Measurements from ENCODE around the gene QKI.
A peak's percentile ranks its signal among the peaks of the same experiment; 100 is the strongest.

QKI gene

DNA sequence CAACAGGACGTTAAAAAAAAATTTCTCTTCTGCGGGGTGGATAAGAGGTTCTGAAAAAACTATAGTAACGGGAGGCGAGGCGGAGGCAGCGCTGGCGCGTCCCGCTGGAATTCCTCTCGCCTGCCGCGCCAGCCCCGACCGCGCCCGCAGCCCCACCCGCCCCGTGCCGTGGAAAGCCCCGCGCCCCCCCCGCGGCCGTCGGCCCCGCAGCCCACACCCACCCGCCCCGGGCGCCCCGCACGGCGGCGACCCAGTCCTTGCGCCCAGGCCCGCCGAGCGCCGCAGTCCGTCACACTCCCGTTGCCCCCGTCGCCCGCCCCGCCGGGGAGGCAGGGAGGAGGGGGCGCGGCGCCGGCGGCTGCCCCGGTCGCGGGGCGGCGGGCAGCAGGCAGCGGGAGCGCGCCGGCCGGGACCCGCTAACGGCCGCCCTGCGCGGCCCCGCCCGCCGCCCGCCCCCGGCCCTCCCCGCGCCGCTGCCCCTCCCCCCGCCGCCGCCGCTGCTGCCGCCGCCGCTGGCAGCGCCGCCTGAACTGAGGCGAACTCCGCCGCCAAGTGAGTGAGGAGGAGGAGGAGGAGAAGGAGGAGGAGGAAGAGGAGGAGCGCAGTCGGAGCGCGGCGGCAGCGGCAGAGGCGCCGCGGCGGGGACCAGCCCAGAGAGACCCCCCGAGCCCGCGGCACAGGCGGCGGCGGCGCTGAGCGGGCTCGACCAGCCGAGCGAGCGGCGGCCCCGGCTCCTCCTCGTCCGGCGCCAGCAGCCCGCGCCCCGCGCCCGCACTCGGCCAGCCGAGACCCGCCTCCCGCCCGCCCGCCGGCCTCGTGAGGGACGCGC lies at the start of gene QKI:
Gene QKI (plus strand): TSS at position 602 of the 829 bp plus-strand sequence. CDS start 476 bp downstream, outside the sequence.
- Histone ChIP-seq H3K4me3 (ENCODE audit: low read length) (peak within 1 kb of the TSS; percentile 91), H3K27me3 (ENCODE audit: control insufficient read depth, insufficient read depth, low read length) (peaks cover 8% of the 10 kb centered on the region), H3K36me3 (ENCODE audit: control insufficient read depth, low read depth, low read length) (no peaks in the 10 kb centered on the region), H3K4me1 (ENCODE audit: control insufficient read depth, low read depth, low read length) (peaks cover 28% of the 10 kb centered on the region), H3K9ac (ENCODE audit: low read length) (peak within 1 kb of the TSS; percentile 82), H3K27ac (ENCODE audit: low read length) (no peak within 1 kb of the TSS), H3K9me3 (ENCODE audit: control insufficient read depth, low read depth, low read length) (no peaks in the 10 kb centered on the region)

- Histone ChIP-seq H3K27ac (ENCODE audit: low read length) (no peak overlapping the region), H3K4me3 (ENCODE audit: low read length) (no peak overlapping the region), H3K9me3 (ENCODE audit: control insufficient read depth, low read depth, low read length) (no peaks in the 10 kb centered on the region), H3K27me3 (ENCODE audit: control insufficient read depth, insufficient read depth, low read length) (no peaks in the 10 kb centered on the region), H3K4me1 (ENCODE audit: control insufficient read depth, low read depth, low read length) (peaks cover 4% of the 10 kb centered on the region), H3K9ac (ENCODE audit: low read length) (no peak overlapping the region), H3K36me3 (ENCODE audit: control insufficient read depth, low read depth, low read length) (no peaks in the 10 kb centered on the region)
Measured at GRCh38 chr6:163366288-163366687, 48.2 kb upstream of the QKI start.

GRCh38 chr6:163367497-163368183 lies 46.9 kb upstream of the QKI start:
- H3K27me3 ChIP-seq (ENCODE audit: control insufficient read depth, insufficient read depth, low read length) = no peaks in the 10 kb centered on the region
- peaks cover 4% of the 10 kb centered on the region for H3K4me1 ChIP-seq (ENCODE audit: control insufficient read depth, low read depth, low read length)
- no peak overlapping the region for H3K4me3 ChIP-seq (ENCODE audit: low read length)
- no peaks in the 10 kb centered on the region for H3K9me3 ChIP-seq (ENCODE audit: control insufficient read depth, low read depth, low read length)
- no peaks in the 10 kb centered on the region for H3K36me3 ChIP-seq (ENCODE audit: control insufficient read depth, low read depth, low read length)
- no peak overlapping the region for H3K27ac ChIP-seq (ENCODE audit: low read length)
- no peak overlapping the region for H3K9ac ChIP-seq (ENCODE audit: low read length)

GRCh38 chr6:163369141-163369540 lies 45.4 kb upstream of the QKI start:
- Histone ChIP-seq H3K27me3 (ENCODE audit: control insufficient read depth, insufficient read depth, low read length) (no peaks in the 10 kb centered on the region), H3K9ac (ENCODE audit: low read length) (no peak overlapping the region), H3K9me3 (ENCODE audit: control insufficient read depth, low read depth, low read length) (no peaks in the 10 kb centered on the region), H3K36me3 (ENCODE audit: control insufficient read depth, low read depth, low read length) (no peaks in the 10 kb centered on the region), H3K4me1 (ENCODE audit: control insufficient read depth, low read depth, low read length) (peaks cover 4% of the 10 kb centered on the region), H3K4me3 (ENCODE audit: low read length) (no peak overlapping the region), H3K27ac (ENCODE audit: low read length) (no peak overlapping the region)

- Histone ChIP-seq H3K9me3 (ENCODE audit: control insufficient read depth, low read depth, low read length) (no peaks in the 10 kb centered on the region), H3K27me3 (ENCODE audit: control insufficient read depth, insufficient read depth, low read length) (no peaks in the 10 kb centered on the region), H3K27ac (ENCODE audit: low read length) (no peak overlapping the region), H3K4me1 (ENCODE audit: control insufficient read depth, low read depth, low read length) (peaks cover 4% of the 10 kb centered on the region), H3K36me3 (ENCODE audit: control insufficient read depth, low read depth, low read length) (no peaks in the 10 kb centered on the region), H3K9ac (ENCODE audit: low read length) (no peak overlapping the region), H3K4me3 (ENCODE audit: low read length) (no peak overlapping the region)
Measured at GRCh38 chr6:163369628-163370365, 44.7 kb upstream of the QKI start.

GRCh38 chr6:163370464-163371117 lies 43.9 kb upstream of the QKI start:
- no peak overlapping the region for H3K27ac ChIP-seq (ENCODE audit: low read length)
- no peak overlapping the region for H3K4me3 ChIP-seq (ENCODE audit: low read length)
- H3K4me1 ChIP-seq (ENCODE audit: control insufficient read depth, low read depth, low read length) = peaks cover 4% of the 10 kb centered on the region
- H3K9me3 ChIP-seq (ENCODE audit: control insufficient read depth, low read depth, low read length) = no peaks in the 10 kb centered on the region
- H3K36me3 ChIP-seq (ENCODE audit: control insufficient read depth, low read depth, low read length) = no peaks in the 10 kb centered on the region
- no peaks in the 10 kb centered on the region for H3K27me3 ChIP-seq (ENCODE audit: control insufficient read depth, insufficient read depth, low read length)
- no peak overlapping the region for H3K9ac ChIP-seq (ENCODE audit: low read length)

- H3K4me1 ChIP-seq (ENCODE audit: control insufficient read depth, low read depth, low read length) = peaks cover 4% of the 10 kb centered on the region
- H3K27ac ChIP-seq (ENCODE audit: low read length) = no peak overlapping the region
- H3K9me3 ChIP-seq (ENCODE audit: control insufficient read depth, low read depth, low read length) = no peaks in the 10 kb centered on the region
- no peaks in the 10 kb centered on the region for H3K27me3 ChIP-seq (ENCODE audit: control insufficient read depth, insufficient read depth, low read length)
- no peaks in the 10 kb centered on the region for H3K36me3 ChIP-seq (ENCODE audit: control insufficient read depth, low read depth, low read length)
- H3K9ac ChIP-seq (ENCODE audit: low read length) = no peak overlapping the region
- no peak overlapping the region for H3K4me3 ChIP-seq (ENCODE audit: low read length)
Measured at GRCh38 chr6:163371129-163371528, 43.4 kb upstream of the QKI start.

GRCh38 chr6:163373240-163373639 lies 41.3 kb upstream of the QKI start:
- Histone ChIP-seq H3K27ac (ENCODE audit: low read length) (no peak overlapping the region), H3K36me3 (ENCODE audit: control insufficient read depth, low read depth, low read length) (no peaks in the 10 kb centered on the region), H3K4me1 (ENCODE audit: control insufficient read depth, low read depth, low read length) (no peaks in the 10 kb centered on the region), H3K9ac (ENCODE audit: low read length) (no peak overlapping the region), H3K4me3 (ENCODE audit: low read length) (no peak overlapping the region), H3K27me3 (ENCODE audit: control insufficient read depth, insufficient read depth, low read length) (no peaks in the 10 kb centered on the region), H3K9me3 (ENCODE audit: control insufficient read depth, low read depth, low read length) (no peaks in the 10 kb centered on the region)

GRCh38 chr6:163375361-163375760 lies 39.2 kb upstream of the QKI start:
- H3K27ac ChIP-seq (ENCODE audit: low read length) = no peak overlapping the region
- no peaks in the 10 kb centered on the region for H3K27me3 ChIP-seq (ENCODE audit: control insufficient read depth, insufficient read depth, low read length)
- no peaks in the 10 kb centered on the region for H3K36me3 ChIP-seq (ENCODE audit: control insufficient read depth, low read depth, low read length)
- H3K9me3 ChIP-seq (ENCODE audit: control insufficient read depth, low read depth, low read length) = no peaks in the 10 kb centered on the region
- no peaks in the 10 kb centered on the region for H3K4me1 ChIP-seq (ENCODE audit: control insufficient read depth, low read depth, low read length)
- H3K4me3 ChIP-seq (ENCODE audit: low read length) = no peak overlapping the region
- H3K9ac ChIP-seq (ENCODE audit: low read length) = no peak overlapping the region

- Histone ChIP-seq H3K9me3 (ENCODE audit: control insufficient read depth, low read depth, low read length) (no peaks in the 10 kb centered on the region), H3K9ac (ENCODE audit: low read length) (no peak overlapping the region), H3K27ac (ENCODE audit: low read length) (no peak overlapping the region), H3K4me1 (ENCODE audit: control insufficient read depth, low read depth, low read length) (no peaks in the 10 kb centered on the region), H3K36me3 (ENCODE audit: control insufficient read depth, low read depth, low read length) (no peaks in the 10 kb centered on the region), H3K27me3 (ENCODE audit: control insufficient read depth, insufficient read depth, low read length) (no peaks in the 10 kb centered on the region), H3K4me3 (ENCODE audit: low read length) (no peak overlapping the region)
Measured at GRCh38 chr6:163376187-163376586, 38.3 kb upstream of the QKI start.

GRCh38 chr6:163377561-163377960 lies 37.0 kb upstream of the QKI start:
- H3K4me3 ChIP-seq (ENCODE audit: low read length) = no peak overlapping the region
- no peaks in the 10 kb centered on the region for H3K4me1 ChIP-seq (ENCODE audit: control insufficient read depth, low read depth, low read length)
- no peak overlapping the region for H3K27ac ChIP-seq (ENCODE audit: low read length)
- H3K36me3 ChIP-seq (ENCODE audit: control insufficient read depth, low read depth, low read length) = no peaks in the 10 kb centered on the region
- H3K27me3 ChIP-seq (ENCODE audit: control insufficient read depth, insufficient read depth, low read length) = no peaks in the 10 kb centered on the region
- H3K9me3 ChIP-seq (ENCODE audit: control insufficient read depth, low read depth, low read length) = no peaks in the 10 kb centered on the region
- H3K9ac ChIP-seq (ENCODE audit: low read length) = no peak overlapping the region

Data from iPS-18a (cell line).